Mucosa of descending colon (tissue), 3 donors: Measurements from ENCODE around the gene CABLES2. TPM values are rescaled to one million over a fixed set of nuclear protein-coding genes. Genes with fewer than 3 reads are reported as not detected.

Experiments used
- ATAC-seq: fragments of 200-7000 bp; cut with Tn5 transposase; one replicate; pipeline ENCODE4 v1.9.1; 2020; ENCODE audit warnings: mild to moderate bottlenecking, moderate library complexity
- DNase-seq, 3 donors: peaks; one replicate each; pipeline ENCODE4 v3.0.0-alpha.2; 2020
- H3K36me3 ChIP-seq: fragments of 200-600 bp; one replicate; pipeline ENCODE4 v1.8.0; 2021; ENCODE audit warnings: low read depth, mild to moderate bottlenecking
- H3K4me1 ChIP-seq: fragments of 200-600 bp; one replicate; pipeline ENCODE4 v1.8.0; 2021; ENCODE audit warnings: low read depth, mild to moderate bottlenecking
- H3K4me3 ChIP-seq: fragments of 200-600 bp; one replicate; pipeline ENCODE4 v1.8.0; 2021; ENCODE audit warnings: mild to moderate bottlenecking
- H3K9me3 ChIP-seq: fragments of 200-600 bp; one replicate; pipeline ENCODE4 v1.8.0; 2021; ENCODE audit warnings: mild to moderate bottlenecking
- CTCF ChIP-seq: fragments of 200-600 bp; IDR thresholded peaks from one replicate; pipeline ENCODE4 v1.8.0; 2022; ENCODE audit warnings: antibody characterized with exemption, mild to moderate bottlenecking
- intact Hi-C, 2 donors: fragments of 100-400 bp; cut with DNase I in 1 of 2; cut with micrococcal nuclease in 1 of 2; formaldehyde crosslinking; loops; one replicate each; pipeline versions ENCODE4 v1.11.0 to v1.11.1; 2022; cut with DNase I, micrococcal nuclease
- total RNA-seq, 3 donors: library from RNA; stranded (reverse); fragmentation: NEBNext Ultra II Directional in 2 of 3; extraction: Animal tissue kit (Norgen Biotek cat#: 25700) in 2 of 3; gene quantifications; one replicate each; pipeline versions ENCODE4 v1.2.1 to v1.2.4, GENCODE V29; 2021 to 2023
- donor health status: DM: no; HTN: no; CAD: no; lungs with moderate emphysema.
- donor health status: DM: no; HTN: no; CAD: no.
- donor health status: DM: no; HTN: yes; CAD: no.

The CABLES2 gene
- total RNA-seq, 3 donors from 2014 or later = 5.4 to 9.3 (median 6.6) TPM

GRCh38 chr20:62392077-62392418 lies 15.0 kb downstream of the CABLES2 start:
- no peak overlapping the region for H3K4me3 ChIP-seq
- ATAC-seq = no peak
- no peaks in the 10 kb centered on the region for H3K9me3 ChIP-seq
- no peak for DNase-seq
- no peaks in the 10 kb centered on the region for H3K36me3 ChIP-seq
- intact Hi-C loops = no loop called here
- H3K4me1 ChIP-seq = peaks cover 11% of the 10 kb centered on the region
- TF ChIP-seq CTCF = no peak

GRCh38 chr20:62391165-62392076 lies 15.7 kb downstream of the CABLES2 start:
- no peak for DNase-seq
- no peak for TF ChIP-seq CTCF
- Histone ChIP-seq H3K36me3 (no peaks in the 10 kb centered on the region), H3K4me1 (peaks cover 11% of the 10 kb centered on the region), H3K4me3 (no peak overlapping the region), H3K9me3 (no peaks in the 10 kb centered on the region)
- ATAC-seq = no peak
- intact Hi-C loops = no loop called here

GRCh38 chr20:62390317-62391164 lies 16.5 kb downstream of the CABLES2 start:
- Histone ChIP-seq H3K9me3 (no peaks in the 10 kb centered on the region), H3K4me3 (no peak overlapping the region), H3K4me1 (peaks cover 17% of the 10 kb centered on the region), H3K36me3 (no peaks in the 10 kb centered on the region)
- DNase-seq (no peak), ATAC-seq (no peak)
- TF ChIP-seq CTCF = no peak
- intact Hi-C loops = no loop called here

- no peak for DNase-seq
- no peak for ATAC-seq
- no peak for TF ChIP-seq CTCF
- H3K4me1 ChIP-seq = peaks cover 22% of the 10 kb centered on the region
- no peaks in the 10 kb centered on the region for H3K9me3 ChIP-seq
- intact Hi-C loops = loop anchor here (5.0 kb wide), 1 partner anchor 87 kb away; the partner anchor contains the start of gene ADRM1 (in 2 of the 2)
- no peak overlapping the region for H3K4me3 ChIP-seq
- H3K36me3 ChIP-seq = no peaks in the 10 kb centered on the region
Measured at GRCh38 chr20:62389601-62390087, 17.4 kb downstream of the CABLES2 start.

GRCh38 chr20:62388839-62389600 lies 18.1 kb downstream of the CABLES2 start:
- DNase-seq = no peak
- TF ChIP-seq CTCF = no peak
- no peaks in the 10 kb centered on the region for H3K36me3 ChIP-seq
- H3K4me3 ChIP-seq = no peak overlapping the region
- intact Hi-C loops = loop anchor here (5.0 kb wide), 1 partner anchor 87 kb away; the partner anchor contains the start of gene ADRM1 (in 2 of the 2)
- H3K9me3 ChIP-seq = no peaks in the 10 kb centered on the region
- no peak for ATAC-seq
- peaks cover 22% of the 10 kb centered on the region for H3K4me1 ChIP-seq
